Tibial artery (tissue), 4 donors: Measurements from ENCODE around the gene CAMSAP1.

ENCODE experiments used
- DNase-seq, 2 donors: peaks; one replicate each; pipeline ENCODE4 v3.0.0-alpha.2; 2019
- H3K27ac ChIP-seq, 2 donors: fragments of 200-600 bp; sonication (generic) in 1 of 2; 1 replicate in 1 of 2; 2 replicates in 1 of 2; pipeline ENCODE4 v1.5.1; 2018 to 2019; ENCODE audit warnings: mild to moderate bottlenecking in 1 of 2
- H3K27me3 ChIP-seq, 2 donors: fragments of 200-600 bp; sonication (generic) in 1 of 2; one replicate each; pipeline versions ENCODE4 v1.5.1 to v1.6.0; 2016 to 2019
- H3K36me3 ChIP-seq, 3 donors: fragments of 200-600 bp; sonication (generic) in 2 of 3; one replicate each; pipeline ENCODE4 v1.5.1; 2016 to 2019; ENCODE audit warnings: mild to moderate bottlenecking in 2 of 3
- H3K4me1 ChIP-seq, 4 donors: fragments of 200-600 bp; sonication (generic) in 2 of 4; 1 replicate in 3 of 4; 2 replicates in 1 of 4; pipeline ENCODE4 v1.5.1; 2016 to 2019
- H3K4me3 ChIP-seq, 2 donors: fragments of 200-600 bp; sonication (generic) in 1 of 2; 1 replicate in 1 of 2; 2 replicates in 1 of 2; pipeline ENCODE4 v1.5.1; 2018 to 2019; ENCODE audit warnings: mild to moderate bottlenecking in 2 of 2
- H3K9me3 ChIP-seq, 3 donors: fragments of 200-600 bp; sonication (generic) in 1 of 3; one replicate each; pipeline ENCODE4 v1.5.1; 2016 to 2019
- CTCF ChIP-seq, 2 experiments: fragments of 200-600 bp in 1 of 2; fragments of 450-650 bp in 1 of 2; IDR thresholded peaks; one replicate each; pipeline ENCODE4 v1.5.1; 2017 to 2019; ENCODE audit warnings: antibody characterized with exemption in 2 of 2, mild to moderate bottlenecking in 1 of 2, moderate library complexity in 1 of 2
- intact Hi-C: fragments of 100-400 bp; cut with DNase I; formaldehyde crosslinking; loops from one replicate; pipeline ENCODE4 v1.15.0; 2023; ENCODE audit warnings: low total_unique reads

CAMSAP1 gene

GRCh38 chr9:135776893-135777622 lies 130.3 kb downstream of the CAMSAP1 start:
- no peak overlapping the region for H3K4me3 ChIP-seq
- H3K4me1 ChIP-seq = no peaks in the 10 kb centered on the region
- peaks cover 0 to 25% of the 10 kb centered on the region in 2 donors for H3K27me3 ChIP-seq
- DNase-seq = no peak
- no peaks in the 10 kb centered on the region for H3K9me3 ChIP-seq
- H3K36me3 ChIP-seq = no peaks in the 10 kb centered on the region
- no peak overlapping the region for H3K27ac ChIP-seq
- intact Hi-C loops = no loop called here
- TF ChIP-seq CTCF (IDR thresholded peaks at IDR 0.05) = no peak

- H3K27me3 ChIP-seq = peaks cover 0 to 36% of the 10 kb centered on the region in 2 donors
- DNase-seq = no peak
- no peaks in the 10 kb centered on the region for H3K9me3 ChIP-seq
- no peaks in the 10 kb centered on the region for H3K36me3 ChIP-seq
- TF ChIP-seq CTCF (IDR thresholded peaks at IDR 0.05) = no peak
- no peak overlapping the region for H3K4me3 ChIP-seq
- intact Hi-C loops = no loop called here
- no peak overlapping the region for H3K27ac ChIP-seq
- H3K4me1 ChIP-seq = no peaks in the 10 kb centered on the region
Observed at GRCh38 chr9:135775911-135776310, 131.4 kb downstream of the CAMSAP1 start.

- no peak for TF ChIP-seq CTCF (IDR thresholded peaks at IDR 0.05)
- intact Hi-C loops = no loop called here
- H3K27ac ChIP-seq = no peak overlapping the region
- no peaks in the 10 kb centered on the region for H3K4me1 ChIP-seq
- H3K4me3 ChIP-seq = no peak overlapping the region
- no peaks in the 10 kb centered on the region for H3K36me3 ChIP-seq
- H3K27me3 ChIP-seq = peaks cover 0 to 44% of the 10 kb centered on the region in 2 donors
- DNase-seq = no peak
- H3K9me3 ChIP-seq = no peaks in the 10 kb centered on the region
Observed at GRCh38 chr9:135774794-135775525, 132.4 kb downstream of the CAMSAP1 start.

- no peak overlapping the region for H3K4me3 ChIP-seq
- TF ChIP-seq CTCF (IDR thresholded peaks at IDR 0.05) = no peak
- H3K4me1 ChIP-seq = no peaks in the 10 kb centered on the region
- no peaks in the 10 kb centered on the region for H3K9me3 ChIP-seq
- no peaks in the 10 kb centered on the region for H3K36me3 ChIP-seq
- H3K27me3 ChIP-seq = peaks cover 0 to 48% of the 10 kb centered on the region in 2 donors
- intact Hi-C loops = no loop called here
- DNase-seq = no peak
- no peak overlapping the region for H3K27ac ChIP-seq
Observed at GRCh38 chr9:135774239-135774747, 133.1 kb downstream of the CAMSAP1 start.

GRCh38 chr9:135773530-135774238 lies 133.7 kb downstream of the CAMSAP1 start:
- no peak for TF ChIP-seq CTCF (IDR thresholded peaks at IDR 0.05)
- no peak for DNase-seq
- Histone ChIP-seq H3K27me3 (peaks cover 0 to 41% of the 10 kb centered on the region in 2 donors), H3K4me1 (no peaks in the 10 kb centered on the region), H3K36me3 (no peaks in the 10 kb centered on the region), H3K27ac (no peak overlapping the region), H3K4me3 (no peak overlapping the region), H3K9me3 (no peaks in the 10 kb centered on the region)
- intact Hi-C loops = no loop called here
